A549 (cell line): ENCODE data around the gene ARF1.

Experiments
- JUN ChIP-seq, 2 experiments: fragments of >200 bp; sonication (Bioruptor Twin); formaldehyde crosslinking; IDR thresholded peaks; 2 replicates in 1 of 2; 3 replicates in 1 of 2; pipeline ENCODE4 v1.6.1; 2016 to 2017
- RAD21 ChIP-seq, 2 experiments: fragments of >200 bp in 1 of 2; sonication (Bioruptor Twin) in 1 of 2; formaldehyde crosslinking in 1 of 2; IDR thresholded peaks in 1 of 2; conservative IDR thresholded peaks in 1 of 2; 2 replicates in 1 of 2; 3 replicates in 1 of 2; pipeline ENCODE4 v1.6.1; 2012 to 2018; ENCODE audit warnings: inconsistent platforms in 1 of 2
- TF ChIP-seq, protein P1 (sequence below): fragments of >200 bp; sonication (Bioruptor Twin); formaldehyde crosslinking; IDR thresholded peaks from 3 replicates; pipeline ENCODE4 v1.5.1; 2016
- TF ChIP-seq, protein P2 (sequence below): fragments of 250-450 bp; sonication (Bioruptor Pico); IDR thresholded peaks from 2 replicates; pipeline ENCODE4 v1.5.0; 2021; ENCODE audit warnings: mild to moderate bottlenecking, moderate library complexity, borderline replicate concordance
- TF ChIP-seq, protein P3 (sequence below): fragments of >200 bp; sonication (Bioruptor Twin); formaldehyde crosslinking; IDR thresholded peaks from 2 replicates; pipeline ENCODE4 v1.6.1; 2016

DNA sequence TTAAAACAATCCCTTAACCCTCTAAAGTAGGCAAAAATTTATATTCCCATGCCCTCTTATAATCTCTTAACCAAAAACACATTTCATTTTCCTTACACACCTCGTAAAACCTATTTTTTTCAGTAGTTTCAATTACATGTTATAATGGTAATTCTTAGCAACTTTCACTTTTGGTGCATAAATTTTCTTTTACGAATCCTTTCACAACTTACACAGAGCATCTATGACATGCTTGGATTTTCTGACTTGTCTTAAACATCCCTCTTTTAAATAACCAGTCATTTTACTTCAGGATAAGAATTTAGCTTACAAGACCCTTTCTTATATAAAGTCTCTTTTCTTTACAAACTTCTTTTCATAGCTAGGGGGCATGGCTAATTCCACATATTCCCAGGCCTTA is 35.5 kb downstream of the ARF1 start:
- TF ChIP-seq JUN (IDR thresholded peaks at IDR 0.05) (no peak), RAD21 (conservative IDR thresholded peaks at IDR 0.05 in 1 of 2, IDR thresholded peaks at IDR 0.05 in 1 of 2) (no peak)
- TF ChIP-seq, protein P1, sequence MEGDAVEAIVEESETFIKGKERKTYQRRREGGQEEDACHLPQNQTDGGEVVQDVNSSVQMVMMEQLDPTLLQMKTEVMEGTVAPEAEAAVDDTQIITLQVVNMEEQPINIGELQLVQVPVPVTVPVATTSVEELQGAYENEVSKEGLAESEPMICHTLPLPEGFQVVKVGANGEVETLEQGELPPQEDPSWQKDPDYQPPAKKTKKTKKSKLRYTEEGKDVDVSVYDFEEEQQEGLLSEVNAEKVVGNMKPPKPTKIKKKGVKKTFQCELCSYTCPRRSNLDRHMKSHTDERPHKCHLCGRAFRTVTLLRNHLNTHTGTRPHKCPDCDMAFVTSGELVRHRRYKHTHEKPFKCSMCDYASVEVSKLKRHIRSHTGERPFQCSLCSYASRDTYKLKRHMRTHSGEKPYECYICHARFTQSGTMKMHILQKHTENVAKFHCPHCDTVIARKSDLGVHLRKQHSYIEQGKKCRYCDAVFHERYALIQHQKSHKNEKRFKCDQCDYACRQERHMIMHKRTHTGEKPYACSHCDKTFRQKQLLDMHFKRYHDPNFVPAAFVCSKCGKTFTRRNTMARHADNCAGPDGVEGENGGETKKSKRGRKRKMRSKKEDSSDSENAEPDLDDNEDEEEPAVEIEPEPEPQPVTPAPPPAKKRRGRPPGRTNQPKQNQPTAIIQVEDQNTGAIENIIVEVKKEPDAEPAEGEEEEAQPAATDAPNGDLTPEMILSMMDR = no peak
- TF ChIP-seq, protein P2, sequence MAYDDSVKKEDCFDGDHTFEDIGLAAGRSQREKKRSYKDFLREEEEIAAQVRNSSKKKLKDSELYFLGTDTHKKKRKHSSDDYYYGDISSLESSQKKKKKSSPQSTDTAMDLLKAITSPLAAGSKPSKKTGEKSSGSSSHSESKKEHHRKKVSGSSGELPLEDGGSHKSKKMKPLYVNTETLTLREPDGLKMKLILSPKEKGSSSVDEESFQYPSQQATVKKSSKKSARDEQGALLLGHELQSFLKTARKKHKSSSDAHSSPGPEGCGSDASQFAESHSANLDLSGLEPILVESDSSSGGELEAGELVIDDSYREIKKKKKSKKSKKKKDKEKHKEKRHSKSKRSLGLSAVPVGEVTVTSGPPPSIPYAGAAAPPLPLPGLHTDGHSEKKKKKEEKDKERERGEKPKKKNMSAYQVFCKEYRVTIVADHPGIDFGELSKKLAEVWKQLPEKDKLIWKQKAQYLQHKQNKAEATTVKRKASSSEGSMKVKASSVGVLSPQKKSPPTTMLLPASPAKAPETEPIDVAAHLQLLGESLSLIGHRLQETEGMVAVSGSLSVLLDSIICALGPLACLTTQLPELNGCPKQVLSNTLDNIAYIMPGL (CRISPR knock-in tag) = no peak
- TF ChIP-seq, protein P3, sequence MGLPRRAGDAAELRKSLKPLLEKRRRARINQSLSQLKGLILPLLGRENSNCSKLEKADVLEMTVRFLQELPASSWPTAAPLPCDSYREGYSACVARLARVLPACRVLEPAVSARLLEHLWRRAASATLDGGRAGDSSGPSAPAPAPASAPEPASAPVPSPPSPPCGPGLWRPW = no peak
